PC-9 (cell line): Measurements from ENCODE around the gene CPPED1. TPM values are rescaled to one million over a fixed set of nuclear protein-coding genes. Genes with fewer than 3 reads are reported as not detected.
"Not testable (repeated sequence)": the region's sequence is repeated elsewhere in the genome, so short reads cannot be mapped to it uniquely, and the experiment has no call there.

Experiments
- BruUV-seq: library from RNA; stranded (reverse); fragments of 400-500 nt; replicated peaks from 2 replicates; lab custom pipeline; 2021; lab: Mats Ljungman, UMichigan
- CTCF ChIA-PET: fragments of 300-600 bp; sonication (Branson Sonifier 250); formaldehyde crosslinking; loops from one replicate; lab custom pipeline; 2022; ENCODE audit warnings: antibody characterized with exemption; lab: Charles Lee
- POLR2A ChIA-PET: fragments of 300-600 bp; sonication (Branson Sonifier 250); formaldehyde crosslinking; loops from one replicate; lab custom pipeline; 2022; ENCODE audit warnings: antibody characterized with exemption; ENCODE audit not compliant: unreplicated experiment; lab: Charles Lee
- DNase-seq, 2 experiments: peaks; one replicate each; pipeline versions ENCODE4 v3.0.0 to v3.0.0-alpha.2; 2015 to 2022; ENCODE audit warnings: mixed read lengths in 1 of 2
- H2AFZ ChIP-seq: fragments of 200-600 bp; sonication (generic); 2 replicates; pipeline ENCODE4 v1.8.1; 2017; ENCODE audit warnings: antibody characterized with exemption
- H3F3A ChIP-seq: fragments of 200-600 bp; sonication (generic); 2 replicates; pipeline ENCODE4 v1.8.1; 2017; ENCODE audit warnings: antibody characterized with exemption, mild to moderate bottlenecking, low read depth; ENCODE audit not compliant: insufficient read depth
- H3K27ac ChIP-seq: fragments of 200-600 bp; sonication (generic); 2 replicates; pipeline ENCODE4 v1.6.1; 2016; ENCODE audit warnings: mixed run types
- H3K27me3 ChIP-seq: fragments of 200-600 bp; sonication (generic); 2 replicates; pipeline ENCODE4 v1.6.1; 2016; ENCODE audit warnings: low read depth, mixed run types; ENCODE audit not compliant: insufficient read depth
- H3K36me3 ChIP-seq: fragments of 200-600 bp; sonication (generic); 2 replicates; pipeline ENCODE4 v1.6.1; 2016; ENCODE audit warnings: low read depth, mixed run types
- H3K4me1 ChIP-seq: fragments of 200-600 bp; sonication (generic); replicated peaks from 2 replicates; pipeline ENCODE4 v1.6.1; 2016; ENCODE audit warnings: mixed run types; ENCODE audit not compliant: insufficient read depth
- H3K4me2 ChIP-seq: fragments of 200-600 bp; sonication (generic); 2 replicates; pipeline ENCODE4 v1.6.1; 2017; ENCODE audit warnings: mixed run types
- H3K4me3 ChIP-seq: fragments of 200-600 bp; sonication (generic); 2 replicates; pipeline ENCODE4 v1.6.1; 2016; ENCODE audit warnings: mixed run types
- H3K79me2 ChIP-seq: fragments of 200-600 bp; sonication (generic); 2 replicates; pipeline ENCODE4 v1.6.1; 2017; ENCODE audit warnings: low read depth, mixed run types
- H3K9me2 ChIP-seq: fragments of 200-600 bp; sonication (generic); 2 replicates; pipeline ENCODE4 v1.8.1; 2017; ENCODE audit warnings: mild to moderate bottlenecking; ENCODE audit not compliant: insufficient read depth
- H3K9me3 ChIP-seq: fragments of 200-600 bp; sonication (generic); 2 replicates; pipeline ENCODE4 v1.8.1; 2016; ENCODE audit warnings: low read depth; ENCODE audit not compliant: insufficient read depth
- H4K20me1 ChIP-seq: fragments of 200-600 bp; sonication (generic); 2 replicates; pipeline ENCODE4 v1.8.1; 2017; ENCODE audit not compliant: insufficient read depth
- EZH2 ChIP-seq: fragments of 200-600 bp; sonication (generic); IDR thresholded peaks from 2 replicates; pipeline ENCODE4 v1.8.0; 2017; ENCODE audit warnings: antibody characterized with exemption, low read depth
- intact Hi-C: fragments of 100-400 bp; cut with micrococcal nuclease; formaldehyde crosslinking; loops from one replicate; pipeline ENCODE4 v1.10.0; 2022; ENCODE audit not compliant: unreplicated experiment
- total RNA-seq: library from RNA; stranded (reverse); gene quantifications from 2 replicates; pipeline ENCODE4 v1.2.3, GENCODE V29; 2021
- TF ChIP-seq, protein P1 (sequence below): fragments of 200-600 bp; sonication (generic); conservative IDR thresholded peaks from 2 replicates; pipeline ENCODE4 v1.6.1; 2017; ENCODE audit warnings: mixed run types, antibody characterized with exemption, mild to moderate bottlenecking, moderate library complexity

Gene CPPED1
- total RNA-seq, 1 experiment from 2014 or later = 66.9 TPM

DNA sequence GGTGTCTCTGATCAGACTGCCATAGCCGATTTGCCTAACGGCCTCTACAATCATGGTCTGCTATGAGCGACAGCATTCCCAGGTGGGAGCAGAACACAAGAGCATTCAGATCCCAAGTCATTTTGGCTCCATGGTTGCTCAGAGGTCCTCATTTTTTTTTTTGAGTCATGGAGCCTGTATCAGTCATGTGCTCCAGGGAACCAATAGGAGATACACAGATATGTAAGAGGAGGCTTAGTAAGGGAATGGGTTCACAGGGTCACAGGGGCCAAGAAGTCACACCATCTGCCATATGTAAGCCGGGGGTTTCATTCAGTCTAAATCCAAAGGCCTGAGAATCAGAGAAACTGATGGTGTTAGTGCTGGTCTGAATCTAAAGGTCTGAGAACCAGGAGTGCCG, 36.8 kb downstream of the CPPED1 start:
- no peak for DNase-seq
- H3K4me3 ChIP-seq = no peak overlapping the region
- H3K4me1 ChIP-seq = no peaks in the 10 kb centered on the region
- H3F3A ChIP-seq = no peaks in the 10 kb centered on the region
- no peak overlapping the region for H3K4me2 ChIP-seq
- no peak overlapping the region for H3K27ac ChIP-seq
- BruUV-seq = no TSS peak
- ChIA-PET CTCF (no interaction called here), POLR2A (no interaction called here)
- no peaks in the 10 kb centered on the region for H3K9me3 ChIP-seq
- no peak overlapping the region for H2AFZ ChIP-seq
- no peaks in the 10 kb centered on the region for H3K27me3 ChIP-seq
- 0 out of 2 replicates have a peak, but pooled peaks cover 7% of the 10 kb centered on the region for H3K36me3 ChIP-seq
- intact Hi-C loops = no loop called here
- peaks cover 5% of the 10 kb centered on the region; the same call in 1 of the 2 replicates for H4K20me1 ChIP-seq
- peaks cover 26% of the 10 kb centered on the region for H3K79me2 ChIP-seq
- TF ChIP-seq, protein P1, sequence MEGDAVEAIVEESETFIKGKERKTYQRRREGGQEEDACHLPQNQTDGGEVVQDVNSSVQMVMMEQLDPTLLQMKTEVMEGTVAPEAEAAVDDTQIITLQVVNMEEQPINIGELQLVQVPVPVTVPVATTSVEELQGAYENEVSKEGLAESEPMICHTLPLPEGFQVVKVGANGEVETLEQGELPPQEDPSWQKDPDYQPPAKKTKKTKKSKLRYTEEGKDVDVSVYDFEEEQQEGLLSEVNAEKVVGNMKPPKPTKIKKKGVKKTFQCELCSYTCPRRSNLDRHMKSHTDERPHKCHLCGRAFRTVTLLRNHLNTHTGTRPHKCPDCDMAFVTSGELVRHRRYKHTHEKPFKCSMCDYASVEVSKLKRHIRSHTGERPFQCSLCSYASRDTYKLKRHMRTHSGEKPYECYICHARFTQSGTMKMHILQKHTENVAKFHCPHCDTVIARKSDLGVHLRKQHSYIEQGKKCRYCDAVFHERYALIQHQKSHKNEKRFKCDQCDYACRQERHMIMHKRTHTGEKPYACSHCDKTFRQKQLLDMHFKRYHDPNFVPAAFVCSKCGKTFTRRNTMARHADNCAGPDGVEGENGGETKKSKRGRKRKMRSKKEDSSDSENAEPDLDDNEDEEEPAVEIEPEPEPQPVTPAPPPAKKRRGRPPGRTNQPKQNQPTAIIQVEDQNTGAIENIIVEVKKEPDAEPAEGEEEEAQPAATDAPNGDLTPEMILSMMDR = no peak
- TF ChIP-seq EZH2 = no peak
- no peaks in the 10 kb centered on the region for H3K9me2 ChIP-seq

DNA sequence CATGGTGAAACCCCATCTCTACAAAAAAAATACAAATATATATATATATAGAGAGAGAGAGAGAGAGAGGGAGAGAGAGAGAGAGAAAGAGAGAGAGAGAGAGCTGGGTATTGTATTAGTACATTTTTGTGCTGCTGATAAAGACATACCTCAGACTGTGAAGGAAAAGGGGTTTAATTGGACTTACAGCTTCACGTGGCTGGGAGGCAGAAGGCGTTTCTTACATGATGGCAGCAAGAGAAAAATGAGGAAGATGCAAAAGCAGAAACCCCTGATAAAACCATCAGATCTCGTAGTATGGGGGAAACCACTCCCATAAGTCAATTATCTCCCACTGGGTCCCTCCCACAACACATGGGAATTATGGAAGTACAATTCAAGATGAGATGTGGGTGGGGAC, 37.5 kb downstream of the CPPED1 start:
- H3K4me3 ChIP-seq, H3K9me2 ChIP-seq, H3K27me3 ChIP-seq, intact Hi-C loops, H3K27ac ChIP-seq, DNase-seq, H3K4me2 ChIP-seq, CTCF ChIA-PET, H3K4me1 ChIP-seq, POLR2A ChIA-PET, H4K20me1 ChIP-seq, H3F3A ChIP-seq, H3K9me3 ChIP-seq, BruUV-seq, H3K36me3 ChIP-seq, H2AFZ ChIP-seq: not testable (repeated sequence)
- peaks cover 26% of the 10 kb centered on the region for H3K79me2 ChIP-seq

DNA sequence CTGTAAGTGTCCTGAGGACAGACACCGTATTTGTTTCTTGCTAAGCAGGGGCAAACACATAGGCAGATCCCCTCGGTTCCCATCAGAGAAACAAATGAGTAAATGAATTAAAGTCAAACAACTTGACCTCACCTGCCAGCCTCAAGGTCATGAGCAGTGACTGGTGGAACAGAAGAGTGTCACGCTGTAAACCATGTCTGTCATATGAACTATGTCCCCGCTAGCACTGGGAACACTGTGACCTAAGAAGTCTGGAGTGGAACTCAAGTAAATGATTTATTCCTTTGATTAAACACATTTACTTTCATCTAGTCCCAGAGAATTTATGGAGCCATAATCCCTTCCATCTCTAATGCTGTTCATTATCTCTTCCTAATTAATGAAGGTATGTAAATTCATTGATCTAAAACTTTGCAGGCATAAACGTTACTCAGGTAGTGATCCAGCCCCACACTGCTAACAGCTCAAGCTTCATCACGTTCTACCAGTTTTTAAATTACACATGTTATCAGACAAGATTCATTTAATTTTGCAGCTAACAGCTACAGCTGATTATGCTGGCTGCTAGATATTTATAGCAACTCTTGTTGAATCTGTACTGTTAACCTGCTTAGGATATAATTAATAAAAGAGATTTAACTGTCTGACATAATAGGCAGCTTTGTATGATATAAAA, 38.7 kb downstream of the CPPED1 start:
- BruUV-seq = no TSS peak
- H3K4me3 ChIP-seq = no peak overlapping the region
- no peaks in the 10 kb centered on the region for H3K9me2 ChIP-seq
- H3F3A ChIP-seq = no peaks in the 10 kb centered on the region
- peaks cover 5% of the 10 kb centered on the region; the same call in 1 of the 2 replicates for H3K36me3 ChIP-seq
- no peak overlapping the region for H2AFZ ChIP-seq
- H4K20me1 ChIP-seq = peaks cover 5% of the 10 kb centered on the region; the same call in 1 of the 2 replicates
- intact Hi-C loops = no loop called here
- H3K4me2 ChIP-seq = no peak overlapping the region
- H3K9me3 ChIP-seq = no peaks in the 10 kb centered on the region
- H3K79me2 ChIP-seq = peaks cover 19% of the 10 kb centered on the region
- ChIA-PET POLR2A (interaction anchor here (0.9 kb wide), 1 partner anchor 12 kb away, joined by 6 read pairs; no protein-coding TSS in a partner anchor), CTCF (interaction anchor here (0.8 kb wide), 1 partner anchor 13 kb away, joined by 3 read pairs; no protein-coding TSS in a partner anchor)
- no peaks in the 10 kb centered on the region for H3K4me1 ChIP-seq
- no peak overlapping the region for H3K27ac ChIP-seq
- no peaks in the 10 kb centered on the region for H3K27me3 ChIP-seq
- TF ChIP-seq, protein P1 = no peak
- no peak for TF ChIP-seq EZH2
- no peak for DNase-seq
